HepG2 (cell line): Measurements from ENCODE around the gene B3GAT3. TPM values are rescaled to one million over a fixed set of nuclear protein-coding genes. Genes with fewer than 3 reads are reported as not detected.

ENCODE experiments used
- USF2 ChIP-seq, 2 experiments: sonication (generic) in 1 of 2; formaldehyde crosslinking in 1 of 2; IDR thresholded peaks; 2 replicates each; pipeline versions ENCODE4 v1.5.1 to v1.6.1; 2011 to 2020; ENCODE audit warnings: borderline replicate concordance in 1 of 2, low read depth in 1 of 2, low read length in 1 of 2, mild to moderate bottlenecking in 1 of 2, missing genetic modification reagents in 1 of 2, moderate library complexity in 1 of 2
- polyA plus RNA-seq, 8 experiments: library from polyadenylated mRNA; depleted of rRNA in 3 of 8; stranded (reverse) in 7 of 8; unstranded in 1 of 8; fragments of >200 nt; fragmentation: Illumina TruSeq in 4 of 8; extraction: Trizol in 4 of 8; gene quantifications; 2 replicates each; pipeline versions ENCODE4 v1.2.1 to v1.2.3, GENCODE V29; 2011 to 2016; ENCODE audit warnings: low read depth in 4 of 8, missing spikeins in 1 of 8, mixed read lengths in 1 of 8; ENCODE audit not compliant: insufficient read depth in 1 of 8
- total RNA-seq, 5 experiments: library from RNA; depleted of rRNA; stranded (reverse); fragments of >200 nt; fragmentation: Illumina TruSeq; extraction: Trizol; gene quantifications; 2 replicates each; pipeline ENCODE4 v1.2.3, GENCODE V29; 2016; ENCODE audit warnings: low read depth in 1 of 5
- TF ChIP-seq, protein P1 (sequence below): sonication (generic); formaldehyde crosslinking; IDR thresholded peaks from 2 replicates; pipeline ENCODE4 v1.4.0; 2020; ENCODE audit warnings: missing genetic modification reagents, borderline replicate concordance
- TF ChIP-seq, protein P2 (sequence below): sonication (generic); formaldehyde crosslinking; IDR thresholded peaks from 2 replicates; pipeline ENCODE4 v1.5.1; 2020; ENCODE audit warnings: mild to moderate bottlenecking, missing genetic modification reagents, borderline replicate concordance

B3GAT3 gene
- total and polyA plus RNA-seq, 2 of the 13 experiments (the other 11 are each of a cell fraction or from before 2014, with no cell fraction given), result 21.3 to 26.1 TPM

DNA sequence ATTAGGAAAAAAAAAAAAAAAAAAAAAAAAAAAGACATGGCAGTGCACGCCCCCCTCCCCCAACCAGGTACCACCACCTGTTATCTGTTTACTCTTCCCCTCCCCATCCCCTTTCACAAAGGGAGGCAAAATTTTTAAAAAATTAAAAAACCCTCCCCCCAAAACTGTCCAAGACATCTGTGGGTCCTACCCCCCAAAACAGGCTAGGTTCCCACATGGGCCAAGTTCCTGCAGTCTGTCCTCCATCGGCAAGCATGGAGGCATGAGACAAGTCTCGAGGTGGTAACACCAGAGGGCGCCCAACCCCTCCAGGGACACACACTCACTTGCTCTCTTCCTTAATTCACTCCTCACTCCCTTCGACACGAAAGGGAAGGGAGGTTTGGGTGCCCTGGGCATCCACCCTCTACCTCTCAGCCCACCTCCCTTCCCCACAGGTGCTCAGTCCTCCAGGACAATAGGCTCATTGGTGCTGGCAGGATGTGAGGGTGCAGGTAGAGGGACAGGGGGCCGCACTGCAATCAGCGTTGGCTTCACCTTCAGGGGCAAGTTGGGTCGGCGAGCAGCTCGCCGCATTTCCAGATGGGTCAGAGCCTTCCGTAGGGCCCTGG, 28.2 kb downstream of the B3GAT3 start (continued):
- TF ChIP-seq, protein P1, sequence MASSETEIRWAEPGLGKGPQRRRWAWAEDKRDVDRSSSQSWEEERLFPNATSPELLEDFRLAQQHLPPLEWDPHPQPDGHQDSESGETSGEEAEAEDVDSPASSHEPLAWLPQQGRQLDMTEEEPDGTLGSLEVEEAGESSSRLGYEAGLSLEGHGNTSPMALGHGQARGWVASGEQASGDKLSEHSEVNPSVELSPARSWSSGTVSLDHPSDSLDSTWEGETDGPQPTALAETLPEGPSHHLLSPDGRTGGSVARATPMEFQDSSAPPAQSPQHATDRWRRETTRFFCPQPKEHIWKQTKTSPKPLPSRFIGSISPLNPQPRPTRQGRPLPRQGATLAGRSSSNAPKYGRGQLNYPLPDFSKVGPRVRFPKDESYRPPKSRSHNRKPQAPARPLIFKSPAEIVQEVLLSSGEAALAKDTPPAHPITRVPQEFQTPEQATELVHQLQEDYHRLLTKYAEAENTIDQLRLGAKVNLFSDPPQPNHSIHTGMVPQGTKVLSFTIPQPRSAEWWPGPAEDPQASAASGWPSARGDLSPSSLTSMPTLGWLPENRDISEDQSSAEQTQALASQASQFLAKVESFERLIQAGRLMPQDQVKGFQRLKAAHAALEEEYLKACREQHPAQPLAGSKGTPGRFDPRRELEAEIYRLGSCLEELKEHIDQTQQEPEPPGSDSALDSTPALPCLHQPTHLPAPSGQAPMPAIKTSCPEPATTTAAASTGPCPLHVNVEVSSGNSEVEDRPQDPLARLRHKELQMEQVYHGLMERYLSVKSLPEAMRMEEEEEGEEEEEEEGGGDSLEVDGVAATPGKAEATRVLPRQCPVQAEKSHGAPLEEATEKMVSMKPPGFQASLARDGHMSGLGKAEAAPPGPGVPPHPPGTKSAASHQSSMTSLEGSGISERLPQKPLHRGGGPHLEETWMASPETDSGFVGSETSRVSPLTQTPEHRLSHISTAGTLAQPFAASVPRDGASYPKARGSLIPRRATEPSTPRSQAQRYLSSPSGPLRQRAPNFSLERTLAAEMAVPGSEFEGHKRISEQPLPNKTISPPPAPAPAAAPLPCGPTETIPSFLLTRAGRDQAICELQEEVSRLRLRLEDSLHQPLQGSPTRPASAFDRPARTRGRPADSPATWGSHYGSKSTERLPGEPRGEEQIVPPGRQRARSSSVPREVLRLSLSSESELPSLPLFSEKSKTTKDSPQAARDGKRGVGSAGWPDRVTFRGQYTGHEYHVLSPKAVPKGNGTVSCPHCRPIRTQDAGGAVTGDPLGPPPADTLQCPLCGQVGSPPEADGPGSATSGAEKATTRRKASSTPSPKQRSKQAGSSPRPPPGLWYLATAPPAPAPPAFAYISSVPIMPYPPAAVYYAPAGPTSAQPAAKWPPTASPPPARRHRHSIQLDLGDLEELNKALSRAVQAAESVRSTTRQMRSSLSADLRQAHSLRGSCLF (CRISPR knock-in tag), result no peak
- TF ChIP-seq, protein P2, sequence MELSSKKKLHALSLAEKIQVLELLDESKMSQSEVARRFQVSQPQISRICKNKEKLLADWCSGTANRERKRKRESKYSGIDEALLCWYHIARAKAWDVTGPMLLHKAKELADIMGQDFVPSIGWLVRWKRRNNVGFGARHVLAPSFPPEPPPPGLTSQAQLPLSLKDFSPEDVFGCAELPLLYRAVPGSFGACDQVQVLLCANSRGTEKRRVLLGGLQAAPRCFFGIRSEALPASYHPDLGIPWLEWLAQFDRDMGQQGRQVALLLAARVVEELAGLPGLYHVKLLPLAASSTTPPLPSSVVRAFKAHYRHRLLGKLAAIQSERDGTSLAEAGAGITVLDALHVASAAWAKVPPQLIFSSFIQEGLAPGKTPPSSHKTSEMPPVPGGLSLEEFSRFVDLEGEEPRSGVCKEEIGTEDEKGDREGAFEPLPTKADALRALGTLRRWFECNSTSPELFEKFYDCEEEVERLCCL (CRISPR knock-in tag), result no peak
- TF ChIP-seq USF2 (IDR thresholded peaks at IDR 0.05; ENCODE audit: low read depth, low read length) (no peak), USF2 (CRISPR knock-in tag; IDR thresholded peaks at IDR 0.05; ENCODE audit: borderline replicate concordance) (no peak)
